ENCODE results near the gene SERTAD3.

SERTAD3 gene

DNA sequence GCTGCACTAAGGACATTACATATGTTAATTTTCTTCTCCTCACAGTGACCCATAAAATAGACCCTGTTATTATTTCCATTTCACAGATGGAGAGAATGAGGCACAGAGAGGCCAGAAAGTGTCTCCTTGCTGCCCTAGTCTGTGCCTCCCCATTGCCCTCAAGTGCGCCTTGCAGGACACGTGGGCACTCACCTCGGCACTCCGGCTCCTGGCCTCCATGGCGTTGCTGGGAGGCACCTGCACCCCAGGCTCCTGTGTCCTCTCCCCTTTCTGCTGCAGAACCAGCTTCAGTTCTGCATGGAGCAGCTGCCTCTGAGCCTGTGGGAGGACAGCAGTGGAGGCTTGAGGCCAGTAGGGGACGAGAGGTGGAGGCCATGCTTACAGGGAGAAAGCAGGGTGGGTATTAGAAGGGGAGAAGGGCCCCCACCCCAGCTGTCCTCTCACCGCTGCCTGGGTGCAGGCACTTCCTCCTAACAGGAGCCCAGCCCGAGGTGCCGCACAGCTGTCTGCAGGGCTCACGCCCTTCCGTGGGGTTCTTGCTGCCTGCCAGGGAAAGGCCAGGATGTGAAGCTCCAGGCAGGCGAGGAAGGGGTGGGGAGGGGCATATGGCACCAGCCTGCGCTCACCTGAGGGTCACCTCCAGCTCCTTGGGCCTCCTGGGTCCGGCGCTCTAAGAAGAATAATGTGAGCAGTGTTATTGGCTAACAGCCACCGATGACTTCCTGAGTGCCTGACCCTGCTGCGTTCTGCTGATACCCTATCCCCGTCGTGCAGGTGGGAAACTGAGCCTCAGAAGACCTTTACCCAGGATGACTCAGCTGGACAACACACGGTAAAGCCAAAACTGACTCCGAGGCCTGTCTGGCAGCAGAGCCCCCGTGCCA, 36.2 kb downstream of the SERTAD3 start:
- DNase-seq: no peak

DNA sequence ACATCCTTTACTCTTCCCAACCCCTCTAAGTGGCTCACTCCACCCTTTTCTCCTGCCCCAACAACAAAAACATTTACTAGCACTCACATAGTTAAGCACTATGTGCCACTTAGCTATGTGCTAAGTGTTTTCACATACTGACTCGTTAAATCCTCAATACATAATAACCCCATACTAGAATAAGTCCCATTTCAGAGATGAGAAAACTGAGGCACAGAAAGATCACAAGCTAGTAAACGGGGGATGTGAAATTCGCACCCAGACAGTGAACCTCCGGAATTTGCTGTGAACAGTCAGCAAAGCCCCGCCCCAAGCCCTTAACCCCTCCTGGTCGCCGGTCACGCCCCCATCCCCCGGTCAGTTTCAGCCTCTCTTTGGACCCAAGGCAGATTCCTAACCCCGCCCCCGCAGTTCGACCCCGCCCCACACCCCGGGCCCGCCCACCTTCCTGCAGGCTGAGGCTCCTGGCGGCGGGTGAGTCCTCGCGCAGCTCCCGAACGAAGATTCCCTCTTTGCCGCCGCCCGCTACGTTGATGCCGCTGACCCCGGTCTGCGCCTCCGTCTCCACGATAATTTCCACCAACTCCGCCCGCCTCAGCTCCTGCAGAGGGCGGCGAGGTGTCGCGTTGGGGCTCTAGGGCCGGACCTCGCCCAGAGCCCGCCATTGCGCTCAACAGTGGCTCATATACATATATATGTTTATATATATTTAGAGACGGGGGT, 40.7 kb downstream of the SERTAD3 start:
- peak; percentile 90 for DNase-seq

DNA sequence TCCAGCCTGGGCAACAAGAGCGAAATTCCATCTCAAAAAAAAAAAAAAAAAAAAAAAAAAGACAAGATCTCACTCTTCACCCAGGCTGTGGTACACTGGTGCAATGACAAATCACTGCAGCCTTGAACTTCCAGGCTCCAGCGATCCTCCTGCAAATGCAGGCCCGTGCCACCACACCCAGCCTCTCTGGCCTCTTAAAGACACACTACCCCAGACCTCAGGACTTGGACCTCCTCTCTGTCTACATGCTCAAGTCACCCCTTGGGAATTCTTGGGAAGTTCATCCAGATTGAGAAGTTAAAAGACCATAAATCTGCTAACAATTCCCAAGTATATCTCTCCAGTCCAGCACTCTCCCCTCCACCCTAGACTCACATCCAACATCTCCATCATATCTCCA, 43.6 kb downstream of the SERTAD3 start:
- no peak for DNase-seq

DNA sequence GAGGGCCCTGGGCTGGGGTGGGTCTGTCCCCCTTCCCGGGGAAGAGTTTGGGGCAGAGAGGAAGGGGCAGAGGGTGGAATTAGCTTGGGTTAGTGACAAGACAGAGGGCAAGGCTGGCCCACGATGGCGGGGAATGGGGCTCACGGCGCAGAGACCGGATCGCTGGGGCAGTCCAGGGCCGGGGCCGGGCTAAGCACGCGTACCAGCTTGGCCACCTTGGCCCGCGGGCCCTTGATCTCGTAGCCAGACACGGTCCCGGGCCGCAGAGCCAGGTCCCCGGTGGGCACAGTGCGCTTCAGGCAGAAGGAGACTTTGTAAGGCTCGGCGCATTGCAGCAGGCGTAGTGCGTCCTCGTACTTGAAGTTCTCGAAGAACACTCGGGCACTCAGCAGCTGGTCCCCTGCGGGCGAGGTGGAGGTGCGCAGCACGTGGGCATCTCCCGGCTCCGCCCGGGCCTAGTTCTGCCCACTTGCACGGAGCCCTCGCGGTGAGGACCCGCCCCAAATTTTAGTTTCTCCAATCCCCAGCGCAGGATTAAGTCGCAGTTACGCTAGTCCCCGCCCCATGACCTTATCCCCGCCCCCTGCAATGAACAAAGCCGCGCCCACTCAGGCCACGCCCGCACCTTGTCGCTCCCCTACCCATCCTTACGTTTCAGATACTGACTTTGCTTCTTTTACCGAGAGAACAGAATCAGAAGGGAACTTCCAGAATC, 45.6 kb downstream of the SERTAD3 start:
- DNase-seq: peak; percentile 75

DNA sequence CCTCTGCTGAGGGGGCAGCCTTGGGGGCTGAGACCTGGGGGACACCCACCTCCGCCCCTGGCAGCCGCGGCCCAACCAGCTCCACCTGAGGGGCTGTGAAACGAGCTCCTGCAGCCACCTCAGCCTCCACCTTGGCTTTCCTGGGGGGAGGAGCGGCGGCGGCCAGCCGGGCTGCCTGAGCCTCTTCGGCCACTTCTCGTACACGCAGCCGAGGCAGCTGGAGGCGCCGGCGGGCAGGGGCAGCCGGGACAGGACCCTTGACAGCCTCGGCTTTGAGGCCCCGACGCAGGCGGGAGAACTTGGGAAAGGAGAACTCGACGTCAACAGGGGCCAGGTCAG, 46.6 kb downstream of the SERTAD3 start:
- no peak for DNase-seq

DNA sequence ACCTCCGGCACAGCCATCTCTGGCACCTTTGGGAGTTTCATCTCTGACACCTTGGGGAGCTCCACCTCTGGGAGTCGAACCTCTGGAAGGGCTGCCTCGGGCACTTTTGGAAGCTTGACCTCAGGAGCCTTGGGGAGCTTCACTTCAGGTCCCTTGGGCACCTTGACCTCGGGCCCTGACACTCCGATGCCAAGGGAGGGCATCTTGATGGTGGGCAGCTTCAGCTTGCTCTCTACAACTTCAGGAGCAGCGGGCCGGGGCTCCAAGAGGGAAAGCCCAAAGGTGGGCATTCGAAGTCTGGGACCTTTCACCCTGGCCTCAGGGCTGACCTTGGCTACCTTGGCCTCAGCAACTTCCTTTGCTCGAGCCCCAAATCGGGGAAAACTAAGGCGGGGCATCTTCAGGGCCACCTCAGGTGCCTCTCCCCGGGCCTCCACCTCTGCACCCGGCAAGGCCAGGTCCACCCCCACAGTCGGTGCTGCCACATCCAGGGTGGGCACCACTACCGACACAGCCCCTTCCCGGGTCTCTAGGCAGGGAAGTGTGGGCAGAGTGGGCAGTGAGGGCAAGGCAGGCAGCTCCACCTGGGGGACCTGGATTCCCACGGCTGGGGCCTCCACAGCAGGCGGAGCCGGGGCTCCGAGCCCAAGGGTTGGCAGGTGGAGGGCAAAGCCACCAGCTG, 47.1 kb downstream of the SERTAD3 start:
- DNase-seq: no peak

DNA sequence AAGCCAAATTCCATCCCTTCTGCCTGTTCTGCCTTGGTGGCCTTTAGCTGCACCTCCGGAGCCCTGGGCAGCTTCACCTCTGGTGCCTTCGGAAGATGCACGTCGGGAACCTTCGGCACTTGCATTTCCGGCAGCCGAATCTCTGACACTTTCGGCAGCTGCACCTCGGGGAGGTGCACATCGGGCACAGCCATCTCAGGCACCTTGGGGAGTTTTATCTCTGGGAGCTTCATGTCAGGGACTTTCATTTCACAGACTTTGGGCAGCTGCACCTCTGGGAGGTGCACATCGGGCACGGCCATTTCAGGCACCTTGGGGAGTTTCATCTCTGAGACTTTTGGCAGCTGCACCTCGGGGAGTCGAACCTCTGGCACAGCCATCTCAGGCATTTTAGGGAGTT, 48.2 kb downstream of the SERTAD3 start:
- DNase-seq: no peak

DNA sequence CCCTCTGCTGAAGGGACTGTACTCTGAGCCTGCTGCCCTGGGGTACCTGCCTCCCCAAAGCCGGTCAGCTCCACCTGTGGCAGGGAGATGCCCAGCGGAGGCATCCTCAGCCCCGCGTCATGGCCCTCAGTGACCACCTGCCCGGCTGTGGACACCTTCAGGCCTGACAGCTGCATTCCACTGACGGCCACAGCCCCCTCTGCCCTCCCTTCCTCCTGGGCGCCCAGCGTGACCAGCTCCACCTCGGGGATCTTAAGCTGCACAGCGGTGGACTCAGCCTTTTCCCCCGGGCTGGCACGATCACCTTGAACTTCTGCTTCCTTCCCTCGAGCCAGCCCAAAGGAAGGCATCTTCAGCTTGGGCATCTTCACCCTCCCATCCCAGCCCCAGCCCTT, 49.3 kb downstream of the SERTAD3 start:
- DNase-seq: no peak

DNA sequence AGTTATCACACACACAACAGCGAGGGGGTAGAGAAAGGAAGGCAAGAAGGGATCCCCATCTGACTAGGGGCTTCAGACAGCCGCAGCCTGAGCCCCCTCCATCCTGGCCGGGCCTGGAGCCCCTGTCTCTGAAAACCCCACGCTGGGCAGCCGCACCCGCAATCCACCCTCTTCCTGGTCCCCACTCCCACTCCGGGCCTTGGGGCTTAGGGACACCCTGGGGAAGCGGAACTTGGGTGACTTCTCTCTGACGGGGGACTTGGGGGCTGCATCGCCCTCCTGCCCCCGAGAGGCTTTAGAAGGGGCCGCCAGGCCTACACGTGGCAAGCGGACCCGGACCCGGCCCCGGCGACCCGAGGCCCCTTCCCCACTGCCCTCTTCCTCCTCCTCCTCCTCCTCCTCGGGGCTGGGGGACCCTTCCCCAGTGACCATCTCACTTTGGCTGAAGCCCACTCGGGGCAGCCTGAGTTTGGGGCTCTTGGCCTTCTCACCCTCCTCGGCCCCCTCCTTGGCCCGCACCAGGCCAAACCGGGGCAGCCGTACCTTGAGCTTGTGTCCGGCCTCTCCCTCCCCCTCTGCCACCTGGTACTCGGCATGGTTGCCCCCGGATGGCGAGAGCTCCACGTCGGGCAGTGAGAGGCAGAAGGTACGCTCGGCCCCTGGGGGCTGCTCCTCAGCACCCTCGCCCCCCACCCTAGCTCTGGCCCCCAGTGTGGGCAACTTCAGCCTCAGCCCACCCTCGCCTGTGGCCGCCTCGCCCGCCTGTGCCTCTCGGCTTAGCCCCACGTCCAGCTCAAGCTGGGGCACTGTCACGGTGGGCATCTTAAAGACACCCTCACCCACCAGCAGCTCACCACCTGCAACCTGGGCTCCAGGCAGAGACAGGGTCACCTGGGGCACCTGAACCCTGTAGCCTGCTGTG, 50.0 kb downstream of the SERTAD3 start:
- DNase-seq: no peak

DNA sequence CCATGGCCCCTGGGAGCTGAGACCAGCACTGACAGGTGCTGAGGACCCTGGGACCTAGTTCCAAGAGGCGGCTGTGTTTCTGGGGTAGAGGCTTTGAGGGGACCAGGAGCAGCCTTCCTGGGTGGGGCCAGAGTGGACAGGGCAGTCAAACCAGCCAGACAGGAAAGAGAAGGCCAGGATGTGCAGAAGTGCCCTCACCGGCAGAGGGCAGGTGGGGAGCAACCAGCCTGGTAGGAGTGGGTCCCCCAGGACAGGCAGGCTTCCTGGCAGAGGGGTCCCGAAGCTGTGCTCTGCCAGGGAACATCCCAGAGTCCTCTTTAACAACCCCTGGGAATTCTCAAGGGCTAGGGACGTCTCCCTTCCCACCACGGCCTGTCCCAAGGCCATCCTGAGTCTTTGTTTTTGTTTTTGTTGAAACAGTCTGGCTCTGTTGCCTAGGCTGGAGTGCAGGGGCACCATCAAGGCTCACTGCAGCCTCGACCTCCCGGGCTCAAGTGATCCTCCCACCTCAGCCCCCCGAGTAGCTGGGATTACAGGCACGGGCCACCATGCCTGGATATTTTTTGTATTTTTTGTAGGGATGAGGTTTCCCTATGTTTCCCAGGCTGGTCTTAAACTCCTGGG, 51.1 kb downstream of the SERTAD3 start:
- no peak for DNase-seq

DNA sequence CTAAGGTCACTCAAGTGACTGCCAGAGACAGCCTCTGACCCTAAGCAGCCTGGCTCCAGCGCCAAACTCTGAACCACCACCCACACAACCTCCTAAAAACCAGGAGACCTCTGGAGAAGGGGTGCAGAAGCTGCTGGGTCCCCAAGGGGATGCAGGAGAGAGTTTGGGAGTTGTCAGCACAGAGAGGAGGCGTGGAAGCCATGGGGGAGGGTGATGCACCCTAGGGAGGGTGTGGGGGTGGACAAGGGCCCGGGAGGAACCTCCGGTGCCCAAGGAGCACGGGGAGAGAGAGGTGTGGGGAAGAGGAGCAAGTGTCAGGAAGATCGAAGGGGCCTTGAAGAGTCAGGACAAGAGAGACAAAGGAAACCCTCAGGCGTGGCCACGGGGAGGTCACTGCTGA, 52.0 kb downstream of the SERTAD3 start:
- no peak for DNase-seq

Measured in activated CD8-positive, alpha-beta memory T cell treated with anti-CD3 and anti-CD28 coated beads, Interleukin-2, amount 50 U/mL, for 48 hours (primary cell).